Ovary (tissue), 3 donors: ENCODE data around the gene CYP2W1.

ENCODE experiments used
- CTCF ChIP-seq, 3 donors: fragments of 450-650 bp in 2 of 3; fragments of 200-600 bp in 1 of 3; IDR thresholded peaks; one replicate each; pipeline versions ENCODE4 v1.5.1 to v1.8.0; 2016 to 2022; ENCODE audit warnings: antibody characterized with exemption in 3 of 3, mild to moderate bottlenecking in 1 of 3
- POLR2A ChIP-seq: fragments of 450-650 bp; IDR thresholded peaks from one replicate; pipeline ENCODE4 v1.6.1; 2017; ENCODE audit warnings: antibody characterized with exemption, mild to moderate bottlenecking, moderate library complexity
- donor health status: DM: no; HTN: no; CAD: no.

GRCh38 chr7:1010226-1010625, 27.2 kb downstream of the CYP2W1 start:
- TF ChIP-seq CTCF (IDR thresholded peaks at IDR 0.05) (no peak), POLR2A (no peak)
